Endothelial cell of umbilical vein (primary cell): ENCODE measurements around the gene PXK. TPM values are rescaled to one million over a fixed set of nuclear protein-coding genes. Genes with fewer than 3 reads are reported as not detected.

Experiments used
- BruUV-seq: library from RNA; stranded (reverse); fragments of 400-500 nt; replicated peaks from 2 replicates; lab custom pipeline; 2021; lab: Mats Ljungman, UMichigan
- CTCF ChIA-PET: fragments of 300-600, 350-600 bp; sonication (Branson Sonifier 250); formaldehyde crosslinking; loops from one replicate; lab custom pipeline; 2021; ENCODE audit warnings: antibody characterized with exemption, inconsistent platforms; lab: Charles Lee
- POLR2A ChIA-PET: fragments of 300-600, 350-600 bp; sonication (Branson Sonifier 250); formaldehyde crosslinking; loops from one replicate; lab custom pipeline; 2021; ENCODE audit warnings: antibody characterized with exemption, inconsistent platforms; lab: Charles Lee
- DNase-seq: peaks from one replicate; pipeline ENCODE4 v3.0.0-alpha.2; 2011; ENCODE audit warnings: low read depth, low spot score
- FAIRE-seq: peaks from 2 replicates; lab custom pipeline; 2011; peaks lifted over from hg19 to GRCh38; lab: Jason Lieb, UNC
- H2AFZ ChIP-seq: 2 replicates; pipeline ENCODE4 v1.6.0; 2012; ENCODE audit warnings: low read depth, low read length, control low read depth, inconsistent platforms
- H3K27ac ChIP-seq: 2 replicates; pipeline ENCODE4 v1.5.1; 2011; ENCODE audit warnings: low read depth, mild to moderate bottlenecking, control low read depth, low read length, moderate library complexity; ENCODE audit not compliant: insufficient read depth
- H3K27me3 ChIP-seq, 2 experiments: 2 replicates each; pipeline versions ENCODE4 v1.6.0 to v1.6.1; 2011; ENCODE audit warnings: low read length in 2 of 2, mixed read lengths in 1 of 2; ENCODE audit not compliant: control insufficient read depth in 2 of 2, insufficient read depth in 2 of 2
- H3K36me3 ChIP-seq, 2 experiments: 2 replicates in 1 of 2; 3 replicates in 1 of 2; pipeline ENCODE4 v1.5.1; 2011; ENCODE audit warnings: low read length in 2 of 2, mild to moderate bottlenecking in 1 of 2, moderate library complexity in 1 of 2; ENCODE audit not compliant: control insufficient read depth in 2 of 2, insufficient read depth in 2 of 2; ENCODE audit errors: extremely low read depth in 1 of 2
- H3K4me1 ChIP-seq: 3 replicates; pipeline ENCODE4 v1.5.1; 2011; ENCODE audit warnings: mild to moderate bottlenecking, low read length; ENCODE audit not compliant: control insufficient read depth, insufficient read depth; ENCODE audit errors: extremely low read depth
- H3K4me2 ChIP-seq: 2 replicates; pipeline ENCODE4 v1.6.1; 2011; ENCODE audit warnings: low read length, control low read depth, mixed read lengths; ENCODE audit not compliant: insufficient read depth
- H3K4me3 ChIP-seq, 3 experiments: fragments of 200-600 bp in 1 of 3; sonication (generic), shearing (Covaris generic) in 1 of 3; replicated peaks in 1 of 3; 2 replicates each; pipeline ENCODE4 v1.5.1; 2011 to 2016; ENCODE audit warnings: control low read depth in 3 of 3, low read length in 3 of 3, mild to moderate bottlenecking in 2 of 3, inconsistent platforms in 1 of 3, low read depth in 1 of 3, moderate library complexity in 1 of 3; ENCODE audit not compliant: insufficient read depth in 1 of 3
- H3K79me2 ChIP-seq: 2 replicates; pipeline ENCODE4 v1.6.0; 2012; ENCODE audit warnings: low read length, inconsistent platforms; ENCODE audit not compliant: control insufficient read depth, insufficient read depth
- H3K9ac ChIP-seq: replicated peaks from 2 replicates; pipeline ENCODE3; 2011; ENCODE audit warnings: low read length, control low read depth; ENCODE audit not compliant: insufficient read depth; ENCODE audit errors: extremely low read depth
- H3K9me1 ChIP-seq: replicated peaks from 3 replicates; pipeline ENCODE4 v1.6.0; 2011; ENCODE audit warnings: mild to moderate bottlenecking, low read length; ENCODE audit not compliant: control insufficient read depth, insufficient read depth; ENCODE audit errors: extremely low read depth
- H3K9me3 ChIP-seq: replicated peaks from 2 replicates; pipeline ENCODE4 v1.5.1; 2012; ENCODE audit warnings: low read length, inconsistent platforms; ENCODE audit not compliant: control insufficient read depth, insufficient read depth
- H4K20me1 ChIP-seq: replicated peaks from 2 replicates; pipeline ENCODE3; 2011; ENCODE audit warnings: mild to moderate bottlenecking, low read length; ENCODE audit not compliant: control insufficient read depth, insufficient read depth; ENCODE audit errors: extremely low read depth
- EZH2 ChIP-seq: IDR thresholded peaks from 2 replicates; pipeline ENCODE4 v1.6.1; 2012; ENCODE audit warnings: borderline replicate concordance, low read depth, mild to moderate bottlenecking, moderate library complexity, low read length, inconsistent platforms; ENCODE audit not compliant: severe bottlenecking
- FOS ChIP-seq: IDR thresholded peaks from 2 replicates; pipeline ENCODE4 v1.6.1; 2011; ENCODE audit warnings: mild to moderate bottlenecking, low read length, moderate library complexity, borderline replicate concordance; ENCODE audit not compliant: insufficient read depth
- GATA2 ChIP-seq: IDR thresholded peaks from 2 replicates; pipeline ENCODE4 v1.7.0; 2011; ENCODE audit warnings: low read depth, mild to moderate bottlenecking, moderate library complexity, mixed read lengths, low read length; ENCODE audit not compliant: insufficient read length, insufficient read depth
- JUN ChIP-seq: IDR thresholded peaks from 2 replicates; pipeline ENCODE4 v1.6.1; 2011; ENCODE audit warnings: borderline replicate concordance, low read depth; ENCODE audit not compliant: insufficient read length, insufficient read depth
- MAX ChIP-seq: IDR thresholded peaks from 2 replicates; pipeline ENCODE4 v1.6.1; 2011; ENCODE audit not compliant: insufficient read depth, insufficient read length
- MYC ChIP-seq: IDR thresholded peaks from one replicate; pipeline ENCODE4 v1.6.1; 2011; ENCODE audit warnings: mild to moderate bottlenecking, low read depth, low read length
- POLR2A ChIP-seq: IDR thresholded peaks from 2 replicates; pipeline ENCODE4 v1.6.1; 2012; ENCODE audit warnings: low read depth, mild to moderate bottlenecking, control low read depth, low read length
- POLR2AphosphoS5 ChIP-seq: IDR thresholded peaks from 2 replicates; pipeline ENCODE4 v1.6.1; 2012; ENCODE audit warnings: low read depth, mild to moderate bottlenecking, control low read depth, low read length, moderate library complexity; ENCODE audit not compliant: insufficient read depth
- dilution Hi-C: fragments of 300-500 bp; cut with MboI; formaldehyde crosslinking; loops from one replicate; pipeline ENCODE4 v1.15.0; 2019; ENCODE audit warnings: low sequenced_read_pairs; ENCODE audit not compliant: extremely low pct_ligation_motif_present
- intact Hi-C: fragments of 100-400 bp; cut with micrococcal nuclease; formaldehyde crosslinking; loops from one replicate; pipeline ENCODE4 v1.10.0; 2022
- polyA plus RNA-seq, 4 experiments: library from polyadenylated mRNA; depleted of rRNA in 3 of 4; stranded (reverse) in 3 of 4; unstranded in 1 of 4; fragments of >200 nt; gene quantifications; 2 replicates each; pipeline versions ENCODE4 v1.2.1 to v1.2.3, GENCODE V29; 2011 to 2012; ENCODE audit warnings: missing spikeins in 1 of 4
- total RNA-seq: library from RNA; stranded (reverse); gene quantifications from 2 replicates; pipeline ENCODE4 v1.2.3, GENCODE V29; 2021
- TF ChIP-seq, protein P1 (sequence below), 2 donors: IDR thresholded peaks; 1 replicate in 1 of 2; 2 replicates in 1 of 2; pipeline ENCODE4 v1.5.1; 2011; ENCODE audit warnings: low read length in 2 of 2, mild to moderate bottlenecking in 2 of 2, moderate library complexity in 2 of 2, control low read depth in 1 of 2, inconsistent platforms in 1 of 2, low read depth in 1 of 2; ENCODE audit not compliant: insufficient read depth in 1 of 2; ENCODE audit errors: extremely low read depth in 1 of 2

Gene PXK
- total and polyA plus RNA-seq, 2 donors (not counting 3 experiments of a cell fraction or from before 2014, with no cell fraction given), result 11.3 to 14.6 TPM

DNA sequence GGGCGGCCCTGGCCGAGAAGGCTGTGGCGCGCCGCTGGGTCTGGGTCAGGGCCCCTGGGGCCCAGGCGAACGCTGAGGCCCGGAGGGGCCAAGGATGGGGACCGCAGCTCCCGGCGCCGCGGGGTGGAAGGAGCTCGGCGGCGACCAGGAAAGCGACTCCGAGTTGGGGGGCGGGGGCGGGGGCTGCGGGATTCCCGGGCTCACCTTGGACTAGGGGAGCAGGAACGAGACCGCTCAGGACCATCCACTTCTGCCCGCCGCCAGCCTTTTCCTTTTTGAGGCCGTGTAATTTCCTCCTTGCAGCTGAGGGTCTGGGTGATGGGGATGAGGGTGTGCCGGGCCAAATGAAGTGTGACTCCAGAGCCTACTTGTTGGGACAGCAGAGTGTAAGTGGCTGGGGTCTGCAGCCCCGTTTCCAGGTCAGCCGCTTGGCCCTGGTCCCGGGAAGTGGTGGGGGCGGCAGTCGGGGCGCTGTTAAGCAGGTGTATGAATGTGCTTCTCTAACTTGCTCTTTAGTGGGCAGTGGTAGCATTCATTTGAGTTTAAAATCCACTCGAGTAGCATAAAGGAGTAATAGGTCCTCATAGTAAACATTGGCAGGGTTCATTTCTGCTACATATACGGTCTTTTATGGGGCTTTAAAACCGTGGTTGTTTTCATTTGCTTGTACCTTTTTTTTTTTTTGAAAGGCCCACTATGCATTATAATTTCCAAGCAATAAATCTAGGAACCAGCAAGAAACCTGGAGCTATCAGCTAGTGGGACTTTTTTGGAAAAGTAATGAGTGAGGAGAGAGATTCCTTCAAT, 717 bp downstream of the PXK start:
- peak; percentile 46 for DNase-seq
- Histone ChIP-seq H3K9me3 (no peaks in the 10 kb centered on the region), H3K4me1 (peaks cover 12% of the 10 kb centered on the region), H3K27me3 (no peaks in the 10 kb centered on the region), H3K4me2 (peak overlapping the region; percentile 89), H3K9ac (peak overlapping the region; percentile 40), H3K4me3 (peak overlapping the region; percentile 63 to 71 (median 63)), H2AFZ (peak overlapping the region; percentile 77), H3K27ac (no peak overlapping the region), H3K9me1 (no peaks in the 10 kb centered on the region), H3K36me3 (no peaks in the 10 kb centered on the region), H3K79me2 (peaks cover 3% of the 10 kb centered on the region), H4K20me1 (no peaks in the 10 kb centered on the region)
- dilution Hi-C loops, result no loop called here
- CTCF ChIA-PET, result interaction anchor here (0.6 to 2.5 kb wide), 9 partner anchors 8 to 193 kb away, joined by 3 to 18 read pairs (median 4); partner anchors contain the start of genes HTD2 and RPP14
- intact Hi-C loops, result loop anchor here (1.0 to 10.0 kb wide), 5 partner anchors 53 to 1569 kb away; partner anchors contain the start of gene PDHB
- POLR2A ChIA-PET, result no interaction called here
- no peak for FAIRE-seq
- no TSS peak for BruUV-seq
- TF ChIP-seq FOS, result no peak
- TF ChIP-seq, protein P1, sequence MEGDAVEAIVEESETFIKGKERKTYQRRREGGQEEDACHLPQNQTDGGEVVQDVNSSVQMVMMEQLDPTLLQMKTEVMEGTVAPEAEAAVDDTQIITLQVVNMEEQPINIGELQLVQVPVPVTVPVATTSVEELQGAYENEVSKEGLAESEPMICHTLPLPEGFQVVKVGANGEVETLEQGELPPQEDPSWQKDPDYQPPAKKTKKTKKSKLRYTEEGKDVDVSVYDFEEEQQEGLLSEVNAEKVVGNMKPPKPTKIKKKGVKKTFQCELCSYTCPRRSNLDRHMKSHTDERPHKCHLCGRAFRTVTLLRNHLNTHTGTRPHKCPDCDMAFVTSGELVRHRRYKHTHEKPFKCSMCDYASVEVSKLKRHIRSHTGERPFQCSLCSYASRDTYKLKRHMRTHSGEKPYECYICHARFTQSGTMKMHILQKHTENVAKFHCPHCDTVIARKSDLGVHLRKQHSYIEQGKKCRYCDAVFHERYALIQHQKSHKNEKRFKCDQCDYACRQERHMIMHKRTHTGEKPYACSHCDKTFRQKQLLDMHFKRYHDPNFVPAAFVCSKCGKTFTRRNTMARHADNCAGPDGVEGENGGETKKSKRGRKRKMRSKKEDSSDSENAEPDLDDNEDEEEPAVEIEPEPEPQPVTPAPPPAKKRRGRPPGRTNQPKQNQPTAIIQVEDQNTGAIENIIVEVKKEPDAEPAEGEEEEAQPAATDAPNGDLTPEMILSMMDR (IDR thresholded peaks at IDR 0.05; ENCODE audit: extremely low read depth in 1 of 2, insufficient read depth in 1 of 2, low read depth in 1 of 2, low read length in 2 of 2), result no peak
- TF ChIP-seq POLR2A, result no peak
- no peak for TF ChIP-seq POLR2AphosphoS5
- TF ChIP-seq MAX, result no peak
- no peak for TF ChIP-seq JUN
- TF ChIP-seq EZH2, result no peak
- TF ChIP-seq MYC, result no peak
- no peak for TF ChIP-seq GATA2
